H1 (cell line): ENCODE data around the gene NKAIN4. TPM values are rescaled to one million over a fixed set of nuclear protein-coding genes. Genes with fewer than 3 reads are reported as not detected.

ENCODE experiments used
- CTCF ChIA-PET: fragments of 300-600 bp; sonication (Branson Sonifier 250); formaldehyde crosslinking; loops from one replicate; lab custom pipeline; 2021; ENCODE audit not compliant: partially characterized antibody; lab: Charles Lee
- POLR2A ChIA-PET: fragments of 300-600 bp; sonication (Branson Sonifier 250); formaldehyde crosslinking; loops from one replicate; lab custom pipeline; 2021; ENCODE audit warnings: inconsistent platforms; ENCODE audit not compliant: partially characterized antibody; lab: Charles Lee
- DNase-seq, 2 experiments: peaks; one replicate each; pipeline versions ENCODE4 v3.0.0 to v3.0.0-alpha.2; 2010 to 2022; ENCODE audit warnings: low spot score in 2 of 2, low read depth in 1 of 2, mixed read lengths in 1 of 2
- FAIRE-seq: peaks from 2 replicates; lab custom pipeline; 2011; peaks lifted over from hg19 to GRCh38; lab: Jason Lieb, UNC
- H2AFZ ChIP-seq: 2 replicates; pipeline ENCODE4 v1.8.1; 2012; ENCODE audit warnings: low read length, inconsistent platforms
- H2AK5ac ChIP-seq: 2 replicates; pipeline ENCODE4 v1.6.1; 2013; ENCODE audit warnings: low read depth, low read length
- H2BK120ac ChIP-seq: replicated peaks from 2 replicates; pipeline ENCODE3; 2013; ENCODE audit warnings: low read depth, low read length, inconsistent platforms
- H2BK12ac ChIP-seq: 2 replicates; pipeline ENCODE4 v1.6.1; 2013; ENCODE audit warnings: low read depth, low read length
- H2BK15ac ChIP-seq: 2 replicates; pipeline ENCODE4 v1.6.1; 2013; ENCODE audit warnings: low read length
- H2BK20ac ChIP-seq: 2 replicates; pipeline ENCODE4 v1.6.1; 2013; ENCODE audit warnings: low read length
- H2BK5ac ChIP-seq: 2 replicates; pipeline ENCODE4 v1.6.1; 2013; ENCODE audit warnings: low read depth, low read length
- H3K14ac ChIP-seq: 2 replicates; pipeline ENCODE4 v1.6.1; 2013; ENCODE audit warnings: inconsistent platforms; ENCODE audit not compliant: insufficient read length
- H3K18ac ChIP-seq: 2 replicates; pipeline ENCODE4 v1.6.1; 2013; ENCODE audit warnings: low read length; ENCODE audit errors: extremely low read depth
- H3K23ac ChIP-seq: 2 replicates; pipeline ENCODE4 v1.6.1; 2013; ENCODE audit warnings: inconsistent platforms; ENCODE audit not compliant: insufficient read length
- H3K23me2 ChIP-seq: 2 replicates; pipeline ENCODE4 v1.6.1; 2013; ENCODE audit warnings: low read depth, low read length
- H3K27ac ChIP-seq: 2 replicates; pipeline ENCODE4 v1.6.1; 2011; ENCODE audit warnings: low read depth, low read length, inconsistent platforms
- H3K27me3 ChIP-seq, 4 experiments: replicated peaks in 1 of 4; 1 replicate in 1 of 4; 2 replicates in 3 of 4; pipeline versions ENCODE4 v1.6.1 to v1.8.1; 2011 to 2013; ENCODE audit warnings: low read length in 3 of 4, mild to moderate bottlenecking in 3 of 4, inconsistent platforms in 2 of 4, mixed read lengths in 2 of 4, moderate library complexity in 1 of 4; ENCODE audit not compliant: control insufficient read depth in 3 of 4, insufficient read depth in 3 of 4; ENCODE audit errors: extremely low read depth in 1 of 4
- H3K36me3 ChIP-seq, 4 experiments: 2 replicates each; pipeline versions ENCODE4 v1.6.1 to v1.8.1; 2011 to 2013; ENCODE audit warnings: mild to moderate bottlenecking in 4 of 4, low read length in 3 of 4, moderate library complexity in 2 of 4, control low read depth in 1 of 4, inconsistent platforms in 1 of 4; ENCODE audit not compliant: insufficient read depth in 4 of 4, control insufficient read depth in 2 of 4
- H3K4ac ChIP-seq: replicated peaks from 2 replicates; pipeline ENCODE3; 2013; ENCODE audit warnings: low read length, low read depth, mixed read lengths, inconsistent platforms; ENCODE audit not compliant: insufficient read length
- H3K4me1 ChIP-seq, 4 experiments: replicated peaks in 1 of 4; 1 replicate in 1 of 4; 2 replicates in 3 of 4; pipeline versions ENCODE4 v1.6.1 to v1.8.1; 2011 to 2013; ENCODE audit warnings: low read length in 3 of 4, inconsistent platforms in 2 of 4, mixed read lengths in 1 of 4; ENCODE audit not compliant: insufficient read depth in 4 of 4, control insufficient read depth in 3 of 4
- H3K4me2 ChIP-seq, 2 experiments: 2 replicates each; pipeline versions ENCODE4 v1.6.1 to v1.8.1; 2011 to 2013; ENCODE audit warnings: low read depth in 2 of 2, low read length in 2 of 2, control low read depth in 1 of 2, inconsistent platforms in 1 of 2, mild to moderate bottlenecking in 1 of 2; ENCODE audit not compliant: insufficient read depth in 1 of 2
- H3K4me3 ChIP-seq, 4 experiments: fragments of 200-600, 300-600 bp in 1 of 4; sonication (generic), shearing (Covaris generic), sonication (Bioruptor Twin) in 1 of 4; 2 replicates each; pipeline versions ENCODE4 v1.5.1 to v1.8.1; 2011 to 2016; ENCODE audit warnings: low read length in 4 of 4, low read depth in 3 of 4, control low read depth in 2 of 4, inconsistent platforms in 2 of 4, mild to moderate bottlenecking in 2 of 4, mixed read lengths in 1 of 4, moderate library complexity in 1 of 4; ENCODE audit not compliant: insufficient read depth in 2 of 4; ENCODE audit errors: extremely low read depth in 1 of 4
- H3K56ac ChIP-seq: replicated peaks from 2 replicates; pipeline ENCODE3; 2013; ENCODE audit warnings: low read depth, mild to moderate bottlenecking, mixed read lengths, low read length, inconsistent platforms; ENCODE audit not compliant: insufficient read length
- H3K79me1 ChIP-seq: 2 replicates; pipeline ENCODE4 v1.6.1; 2013; ENCODE audit warnings: low read depth, low read length, control low read depth
- H3K79me2 ChIP-seq, 2 experiments: 2 replicates each; pipeline versions ENCODE4 v1.6.1 to v1.8.1; 2012 to 2013; ENCODE audit warnings: low read length in 2 of 2, mild to moderate bottlenecking in 2 of 2, inconsistent platforms in 1 of 2; ENCODE audit not compliant: insufficient read depth in 2 of 2, control insufficient read depth in 1 of 2
- H3K9ac ChIP-seq, 4 experiments: replicated peaks in 1 of 4; 1 replicate in 1 of 4; 2 replicates in 3 of 4; pipeline versions ENCODE4 v1.6.1 to v1.8.1; 2011 to 2013; ENCODE audit warnings: low read depth in 3 of 4, low read length in 3 of 4, control low read depth in 2 of 4, mild to moderate bottlenecking in 2 of 4, moderate library complexity in 2 of 4, inconsistent platforms in 1 of 4; ENCODE audit errors: extremely low read depth in 1 of 4
- H3K9me3 ChIP-seq, 2 experiments: 2 replicates each; pipeline versions ENCODE4 v1.6.1 to v1.8.1; 2012 to 2013; ENCODE audit warnings: mild to moderate bottlenecking in 2 of 2, moderate library complexity in 2 of 2, control low read depth in 1 of 2, inconsistent platforms in 1 of 2, low read depth in 1 of 2, low read length in 1 of 2, mixed read lengths in 1 of 2; ENCODE audit not compliant: insufficient read depth in 2 of 2
- H4K20me1 ChIP-seq, 2 experiments: replicated peaks in 1 of 2; 2 replicates each; pipeline versions ENCODE3 to v1.8.1; 2011 to 2013; ENCODE audit warnings: inconsistent platforms in 2 of 2, low read length in 2 of 2, mild to moderate bottlenecking in 1 of 2; ENCODE audit not compliant: insufficient read depth in 2 of 2, control insufficient read depth in 1 of 2
- H4K5ac ChIP-seq: 2 replicates; pipeline ENCODE4 v1.6.1; 2013; ENCODE audit warnings: low read length, low read depth, mixed read lengths, inconsistent platforms; ENCODE audit not compliant: insufficient read length
- H4K8ac ChIP-seq: 2 replicates; pipeline ENCODE4 v1.8.0; 2013; ENCODE audit warnings: mild to moderate bottlenecking, moderate library complexity, low read length, inconsistent platforms; ENCODE audit not compliant: insufficient read depth; ENCODE audit errors: extremely low read depth
- H4K91ac ChIP-seq: replicated peaks from 2 replicates; pipeline ENCODE3; 2013; ENCODE audit warnings: low read length, mixed read lengths, inconsistent platforms; ENCODE audit not compliant: insufficient read length
- CBX8 ChIP-seq: fragments of 300-800, 300-1000 bp; sonication (generic); IDR thresholded peaks from 2 replicates; pipeline ENCODE4 v1.7.1; 2016; ENCODE audit warnings: low read depth, low read length, borderline replicate concordance
- CHD1 ChIP-seq: IDR thresholded peaks from 2 replicates; pipeline ENCODE4 v1.6.1; 2012; ENCODE audit warnings: low read depth, low read length, improper control_type of control experiment
- CREB1 ChIP-seq: IDR thresholded peaks from 2 replicates; pipeline ENCODE4 v1.6.1; 2012; ENCODE audit warnings: inconsistent platforms
- HDAC2 ChIP-seq, 2 experiments: fragments of 300-600 bp in 1 of 2; sonication (generic) in 1 of 2; IDR thresholded peaks; 2 replicates each; pipeline ENCODE4 v1.6.1; 2011 to 2012; ENCODE audit warnings: low read depth in 2 of 2, low read length in 2 of 2, mild to moderate bottlenecking in 2 of 2, moderate library complexity in 2 of 2, borderline replicate concordance in 1 of 2, inconsistent platforms in 1 of 2
- PHF8 ChIP-seq: fragments of 200-600 bp; sonication (generic); conservative IDR thresholded peaks from 2 replicates; pipeline ENCODE4 v1.7.1; 2012; ENCODE audit warnings: low read depth, mild to moderate bottlenecking, inconsistent platforms, low read length, moderate library complexity
- POU5F1 ChIP-seq: IDR thresholded peaks from 2 replicates; pipeline ENCODE4 v1.6.1; 2011; ENCODE audit warnings: low read depth, mild to moderate bottlenecking, low read length, moderate library complexity
- WGBS, 2 experiments: shearing (Covaris generic) in 1 of 2; methylation state at CpG; one replicate each; pipeline versions ENCODE4 v1.1.6 to v1.1.7; 2013 to 2015; ENCODE audit warnings: low lambda C conversion rate in 2 of 2, mixed read lengths in 2 of 2, inconsistent platforms in 1 of 2, low coverage in 1 of 2, missing lambda C conversion rate in 1 of 2; ENCODE audit not compliant: insufficient replicate concordance in 2 of 2, insufficient coverage in 1 of 2, insufficient read length in 1 of 2; ENCODE audit errors: extremely low coverage in 1 of 2, missing lambda C conversion rate in 1 of 2; 5-methylcytosine and 5-hydroxymethylcytosine counted together
- polyA plus RNA-seq, 7 experiments: library from polyadenylated mRNA; depleted of rRNA in 3 of 7; stranded (reverse) in 5 of 7; unstranded in 2 of 7; fragments of >200 nt in 5 of 7; fragments of 200-250 nt in 2 of 7; gene quantifications; 1 replicate in 5 of 7; 2 replicates in 1 of 7; 4 replicates in 1 of 7; pipeline versions ENCODE4 v1.2.1 to v1.2.3, GENCODE V29; 2011 to 2013; ENCODE audit warnings: missing spikeins in 2 of 7, mixed read lengths in 2 of 7
- total RNA-seq: library from RNA; stranded (reverse); fragmentation: NEBNext Ultra II Directional; extraction: Animal tissue kit (Norgen Biotek cat#: 25700); gene quantifications from 2 replicates; pipeline ENCODE4 v1.2.1, GENCODE V29; 2021
- TF ChIP-seq, protein P1 (sequence below): IDR thresholded peaks from 2 replicates; pipeline ENCODE4 v1.6.1; 2012; ENCODE audit warnings: inconsistent platforms

NKAIN4 gene
- total and polyA plus RNA-seq, 2 of the 8 experiments (the other 6 are each of a cell fraction or from before 2014, with no cell fraction given): 6.9 to 17.0 TPM

DNA sequence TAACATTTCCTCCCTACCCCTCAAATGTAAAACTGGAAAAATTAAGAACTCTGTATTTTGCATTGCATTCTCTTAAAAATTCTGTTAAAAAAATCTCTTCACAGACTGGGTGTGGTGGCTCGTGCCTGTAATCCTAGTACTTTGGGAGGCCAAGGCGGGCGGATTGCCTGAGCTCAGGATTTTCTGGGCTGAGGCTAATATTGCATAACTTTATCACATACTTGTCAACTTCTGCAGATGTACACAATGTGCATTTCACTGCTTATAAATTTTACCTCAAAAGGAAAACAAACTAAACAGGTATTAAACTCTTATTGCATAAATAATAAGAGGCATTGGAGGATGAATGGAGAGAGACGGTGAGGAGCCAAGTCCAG is 59.5 kb downstream of the NKAIN4 start:
- Histone ChIP-seq H3K4me3 (no peak overlapping the region), H2BK12ac (no peak overlapping the region), H2BK15ac (no peak overlapping the region), H4K91ac (no peak overlapping the region), H3K27me3 (no peaks in the 10 kb centered on the region), H3K27ac (no peak overlapping the region), H3K18ac (no peak overlapping the region), H2BK120ac (no peak overlapping the region), H2BK20ac (no peak overlapping the region), H3K9ac (no peak overlapping the region), H3K79me1 (peaks cover 13% of the 10 kb centered on the region), H3K4me1 (peaks cover 0 to 2% (median 0%) of the 10 kb centered on the region in 4 experiments; a peak in 3 of 7 replicates), H4K20me1 (peaks cover 23 to 27% of the 10 kb centered on the region in 2 experiments), H3K36me3 (peaks cover 3 to 19% (median 5%) of the 10 kb centered on the region in 4 experiments; a peak in 4 of 8 replicates), H4K5ac (no peak overlapping the region), H3K4me2 (no peak overlapping the region), H3K9me3 (no peaks in the 10 kb centered on the region), H3K23ac (no peak overlapping the region), H3K79me2 (peaks cover 4 to 37% of the 10 kb centered on the region in 2 experiments; a peak in 2 of 4 replicates), H2BK5ac (no peak overlapping the region), H3K4ac (no peak overlapping the region), H3K56ac (no peak overlapping the region), H2AFZ (no peak overlapping the region), H3K23me2 (no peaks in the 10 kb centered on the region), H3K14ac (no peak overlapping the region), H2AK5ac (no peak overlapping the region), H4K8ac (no peak overlapping the region)
- no peak for DNase-seq
- CTCF ChIA-PET: interaction anchor here (1.4 to 7.1 kb wide), 3 partner anchors 9 to 29 kb away, joined by 3 to 49 read pairs (median 8); no protein-coding TSS in a partner anchor
- POLR2A ChIA-PET: interaction anchor here (1.4 kb wide), 1 partner anchor 9 kb away, joined by 5 read pairs; no protein-coding TSS in a partner anchor
- WGBS, 2 experiments: 97% methylated on average over 4 of the region's 4 CpGs; no CpG with 5 or more reads in 1 of the 2 experiments
- no peak for TF ChIP-seq CHD1
- no peak for TF ChIP-seq HDAC2 (IDR thresholded peaks at IDR 0.05; ENCODE audit: borderline replicate concordance in 1 of 2, low read depth in 2 of 2, low read length in 2 of 2)
- TF ChIP-seq CREB1: no peak
- no peak for TF ChIP-seq CBX8
- no peak for TF ChIP-seq PHF8
- TF ChIP-seq, protein P1, sequence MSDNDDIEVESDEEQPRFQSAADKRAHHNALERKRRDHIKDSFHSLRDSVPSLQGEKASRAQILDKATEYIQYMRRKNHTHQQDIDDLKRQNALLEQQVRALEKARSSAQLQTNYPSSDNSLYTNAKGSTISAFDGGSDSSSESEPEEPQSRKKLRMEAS: no peak
- no peak for TF ChIP-seq POU5F1
- no peak for FAIRE-seq
